DOHH2 (cell line): ENCODE measurements around the gene CDH6.

Experiments
- EZH2phosphoT487 ChIP-seq: fragments of 200-600 bp; sonication (generic); IDR thresholded peaks from 2 replicates; pipeline ENCODE4 v1.6.1; 2017; ENCODE audit warnings: borderline replicate concordance, mild to moderate bottlenecking, antibody characterized with exemption, low read length, moderate library complexity, mixed read lengths
- TF ChIP-seq, protein P1 (sequence below): fragments of 200-600 bp; sonication (generic); IDR thresholded peaks from one replicate; pipeline ENCODE4 v1.5.1; 2014; ENCODE audit warnings: antibody characterized with exemption, mild to moderate bottlenecking, low read depth, low read length; ENCODE audit not compliant: poor library complexity, severe bottlenecking

DNA sequence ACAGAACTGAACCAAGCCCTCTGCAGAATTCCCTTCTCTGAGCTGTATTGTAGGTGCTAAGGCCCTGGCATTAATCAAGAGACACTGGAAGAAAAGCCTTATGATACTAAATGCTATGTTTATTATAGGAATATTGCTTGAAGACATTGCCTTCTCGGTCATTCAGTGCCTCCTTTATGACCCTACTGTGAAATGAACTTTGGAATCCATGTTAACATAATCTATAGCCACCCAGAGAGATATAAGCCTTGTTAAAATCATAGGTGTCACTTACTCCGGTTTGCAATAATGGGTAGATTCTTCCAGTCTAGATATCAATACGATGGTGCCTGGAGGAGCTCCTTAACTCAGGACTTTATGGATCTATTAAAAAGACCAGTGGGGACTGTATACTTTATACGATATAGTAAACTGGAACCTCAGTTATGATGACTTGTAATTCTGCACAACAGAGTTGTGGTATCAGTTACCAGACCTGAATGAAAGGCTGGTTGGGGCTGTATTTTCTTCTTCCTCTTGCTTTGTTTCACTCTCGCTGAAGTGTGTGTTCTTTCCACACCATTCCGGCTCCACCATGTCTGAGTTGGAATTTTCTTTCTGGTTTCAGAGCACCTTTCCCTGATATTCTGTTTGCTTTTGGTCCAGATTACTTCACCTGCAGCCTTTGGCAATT lies 183.9 kb downstream of the CDH6 start:
- TF ChIP-seq, protein P1, sequence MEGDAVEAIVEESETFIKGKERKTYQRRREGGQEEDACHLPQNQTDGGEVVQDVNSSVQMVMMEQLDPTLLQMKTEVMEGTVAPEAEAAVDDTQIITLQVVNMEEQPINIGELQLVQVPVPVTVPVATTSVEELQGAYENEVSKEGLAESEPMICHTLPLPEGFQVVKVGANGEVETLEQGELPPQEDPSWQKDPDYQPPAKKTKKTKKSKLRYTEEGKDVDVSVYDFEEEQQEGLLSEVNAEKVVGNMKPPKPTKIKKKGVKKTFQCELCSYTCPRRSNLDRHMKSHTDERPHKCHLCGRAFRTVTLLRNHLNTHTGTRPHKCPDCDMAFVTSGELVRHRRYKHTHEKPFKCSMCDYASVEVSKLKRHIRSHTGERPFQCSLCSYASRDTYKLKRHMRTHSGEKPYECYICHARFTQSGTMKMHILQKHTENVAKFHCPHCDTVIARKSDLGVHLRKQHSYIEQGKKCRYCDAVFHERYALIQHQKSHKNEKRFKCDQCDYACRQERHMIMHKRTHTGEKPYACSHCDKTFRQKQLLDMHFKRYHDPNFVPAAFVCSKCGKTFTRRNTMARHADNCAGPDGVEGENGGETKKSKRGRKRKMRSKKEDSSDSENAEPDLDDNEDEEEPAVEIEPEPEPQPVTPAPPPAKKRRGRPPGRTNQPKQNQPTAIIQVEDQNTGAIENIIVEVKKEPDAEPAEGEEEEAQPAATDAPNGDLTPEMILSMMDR: no peak
- TF ChIP-seq EZH2phosphoT487: no peak
